Measurements from ENCODE around the gene BLM.

DNA sequence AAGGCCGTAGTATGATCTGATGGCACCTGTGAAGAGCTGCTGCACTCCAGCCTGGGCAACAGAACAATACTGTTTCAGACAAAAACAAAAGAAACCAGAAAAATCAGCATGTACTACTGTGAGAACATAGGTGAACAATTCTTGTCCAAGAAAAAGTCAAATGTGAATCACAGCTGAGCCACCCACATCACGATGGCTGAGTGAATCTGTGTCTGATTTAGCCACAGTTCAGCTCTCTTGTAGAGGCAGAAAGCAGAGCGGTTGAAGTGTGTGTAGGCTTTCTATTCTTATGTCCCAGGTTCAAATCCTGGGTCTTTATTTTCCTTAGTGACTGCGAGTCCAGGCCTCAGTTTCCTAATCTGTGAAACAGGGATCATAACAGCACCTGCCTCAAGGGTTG, 146.8 kb downstream of the BLM start:
- TF ChIP-seq MTA2 (IDR thresholded peaks at IDR 0.05; ENCODE audit: low read depth) = no peak
- TF ChIP-seq IKZF1 (conservative IDR thresholded peaks at IDR 0.05) = no peak
- no peak for TF ChIP-seq SMC3 (IDR thresholded peaks at IDR 0.05; ENCODE audit: borderline replicate concordance, low read length)
- TF ChIP-seq POLR2A (IDR thresholded peaks at IDR 0.05; ENCODE audit: low read depth, low read length) = no peak
- TF ChIP-seq TAF1 (IDR thresholded peaks at IDR 0.05; ENCODE audit: borderline replicate concordance, low read depth, low read length) = no peak

Data from GM12878 (cell line).